NCI-H524 (cell line): Measurements from ENCODE around the gene TMEM40.
"Not testable (repeated sequence)": the region's sequence is repeated elsewhere in the genome, so short reads cannot be mapped to it uniquely, and the experiment has no call there.

Experiments
- DNase-seq, 2 experiments: peaks; one replicate each; lab custom pipeline; 2025; lab: John Stamatoyannopoulos, UW

The TMEM40 gene

DNA sequence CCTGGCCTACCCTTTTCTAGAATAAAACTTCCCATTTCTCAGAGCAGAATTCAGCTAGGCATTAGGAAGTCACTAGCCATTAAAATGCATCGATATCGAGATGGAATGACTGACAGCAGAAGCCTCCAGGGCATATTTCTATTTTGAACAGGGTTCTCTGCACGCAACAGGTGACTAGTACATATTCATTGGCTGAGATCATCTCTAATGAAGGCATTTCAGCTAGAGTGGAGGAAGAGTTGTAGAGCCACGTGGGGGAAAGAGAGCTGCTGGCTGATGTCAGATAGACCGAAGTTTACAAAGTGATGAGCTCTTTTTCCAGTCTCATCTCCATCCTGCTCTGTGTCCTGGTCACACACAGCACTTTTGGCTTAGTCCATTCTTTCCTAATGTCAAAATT is 7.5 kb downstream of the TMEM40 start:
- no peak for DNase-seq

GRCh38 chr3:12750658-12751071 is 8.4 kb downstream of the TMEM40 start:
- no peak for DNase-seq

GRCh38 chr3:12750223-12750622 is 8.8 kb downstream of the TMEM40 start:
- DNase-seq = peak in 1 of 2 experiments; percentile 34

DNA sequence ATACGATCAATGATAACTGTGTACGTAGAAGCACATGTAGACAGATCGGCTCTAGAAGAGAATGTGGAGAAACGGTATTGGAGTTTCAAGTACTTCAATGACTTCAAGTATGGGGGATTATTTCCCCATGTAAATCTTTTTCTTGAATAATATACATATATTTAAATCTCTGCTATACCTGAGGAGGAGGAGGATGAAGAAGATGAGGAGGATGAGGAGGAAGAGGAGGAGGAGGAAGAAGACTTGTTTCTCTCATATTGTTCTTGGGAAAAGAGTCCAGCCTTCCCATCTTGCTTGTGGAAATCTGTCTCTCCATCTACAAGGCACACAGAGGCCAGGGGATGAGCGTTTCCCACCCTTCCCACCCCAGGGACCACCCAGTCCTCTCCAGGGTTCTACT is 10.6 kb downstream of the TMEM40 start:
- DNase-seq = no peak

DNA sequence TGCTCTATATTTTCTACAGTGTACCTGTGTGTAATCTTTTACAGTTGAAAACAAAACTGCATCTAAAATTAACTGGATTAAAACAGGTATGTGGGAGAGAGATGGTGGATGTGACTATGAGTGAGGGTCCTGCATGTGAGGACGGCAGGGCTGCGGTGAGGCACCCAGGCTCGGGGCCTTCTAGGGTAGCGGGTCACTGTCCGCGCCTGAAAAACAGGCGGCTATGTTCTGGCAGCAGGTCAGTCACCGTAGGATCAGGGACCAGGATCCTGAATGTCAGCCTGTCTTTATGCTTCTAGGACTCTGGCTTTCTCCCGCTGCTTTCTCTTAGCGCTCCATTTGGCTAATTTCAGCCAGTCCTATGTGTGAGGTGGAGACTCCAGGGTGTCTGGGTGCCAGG is 12.6 kb downstream of the TMEM40 start:
- no peak for DNase-seq

GRCh38 chr3:12744326-12744725 is 14.7 kb downstream of the TMEM40 start:
- DNase-seq = no peak

GRCh38 chr3:12743583-12743982 is 15.5 kb downstream of the TMEM40 start:
- DNase-seq = no peak

- no peak for DNase-seq
Measured at GRCh38 chr3:12742330-12743107, 16.5 kb downstream of the TMEM40 start.

DNA sequence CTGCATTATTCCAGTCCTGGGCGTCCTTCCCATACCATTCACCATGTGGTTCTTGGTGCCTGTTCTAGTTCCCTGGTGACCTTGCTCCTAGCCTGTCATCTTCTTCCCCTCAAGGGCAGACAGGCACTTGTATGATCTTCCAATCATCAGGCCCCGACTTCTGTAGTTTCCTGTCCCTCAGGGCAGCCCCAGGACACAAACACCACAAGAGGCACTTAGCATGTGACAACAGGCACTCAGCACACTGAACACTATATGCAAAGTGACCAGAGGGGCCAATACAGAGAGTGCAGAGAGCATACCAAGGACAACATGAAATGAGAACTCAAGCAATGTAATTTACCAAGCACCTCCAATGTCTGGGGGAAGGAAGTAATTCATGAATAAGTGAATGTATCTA is 17.9 kb downstream of the TMEM40 start:
- no peak for DNase-seq

- no peak for DNase-seq
Measured at GRCh38 chr3:12737833-12738232, 21.2 kb downstream of the TMEM40 start.

DNA sequence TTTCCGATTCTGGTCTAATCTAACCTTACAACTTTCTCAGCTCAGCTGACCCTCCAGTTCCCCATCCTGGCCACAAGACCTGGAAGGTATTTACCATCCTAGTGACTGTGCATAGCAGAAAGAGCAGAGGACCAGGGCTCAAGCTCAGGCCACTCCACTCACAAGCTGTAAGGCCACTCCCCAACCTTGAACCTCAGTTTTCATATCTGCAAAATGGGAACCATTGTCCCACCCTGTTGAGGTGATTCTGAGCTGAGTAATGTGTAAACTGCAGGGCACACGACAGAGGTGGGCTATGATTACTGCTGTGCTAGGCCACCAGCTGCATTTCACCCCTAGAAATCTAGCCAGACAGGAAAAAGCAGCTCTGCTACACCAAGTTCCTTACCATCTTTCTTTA is 21.7 kb downstream of the TMEM40 start:
- no peak for DNase-seq

- no peak for DNase-seq
Measured at GRCh38 chr3:12734960-12735359, 24.1 kb downstream of the TMEM40 start.

GRCh38 chr3:12733566-12733965 is 25.5 kb downstream of the TMEM40 start:
- no peak for DNase-seq

DNA sequence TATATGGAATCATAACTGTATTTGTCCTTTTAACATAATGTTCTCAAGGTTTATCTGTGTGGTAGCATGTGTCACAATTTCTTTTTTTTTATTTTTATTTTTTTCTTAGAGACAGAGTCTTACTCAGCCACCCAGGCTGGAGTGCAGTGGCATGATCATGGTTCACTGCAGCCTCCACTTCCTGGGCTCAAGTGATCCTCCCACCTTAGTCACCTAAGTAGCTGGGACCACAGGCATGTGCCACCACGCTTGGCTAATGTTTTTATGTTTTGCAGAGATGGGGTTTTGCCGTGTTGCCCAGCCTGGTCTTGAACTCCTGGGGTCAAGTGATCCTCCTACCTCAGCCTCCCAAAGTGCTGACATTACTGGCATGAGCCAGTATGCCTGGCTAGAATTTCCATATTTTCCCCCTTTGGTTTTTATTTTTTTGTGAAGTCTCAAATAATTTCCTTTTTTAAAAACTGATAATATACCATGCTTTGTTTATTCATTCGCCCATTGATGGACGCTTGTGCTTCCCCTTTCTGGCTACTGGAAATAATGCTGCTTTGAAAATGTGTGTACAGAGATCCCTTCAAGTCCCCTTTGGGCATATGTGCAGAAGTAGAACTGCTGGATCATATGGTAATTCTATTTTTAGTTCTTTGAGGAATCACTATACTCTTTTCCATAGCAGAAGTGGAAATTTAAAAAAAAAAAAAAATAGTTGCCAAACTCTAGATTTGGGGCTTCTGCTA is 28.4 kb downstream of the TMEM40 start:
- no peak for DNase-seq

DNA sequence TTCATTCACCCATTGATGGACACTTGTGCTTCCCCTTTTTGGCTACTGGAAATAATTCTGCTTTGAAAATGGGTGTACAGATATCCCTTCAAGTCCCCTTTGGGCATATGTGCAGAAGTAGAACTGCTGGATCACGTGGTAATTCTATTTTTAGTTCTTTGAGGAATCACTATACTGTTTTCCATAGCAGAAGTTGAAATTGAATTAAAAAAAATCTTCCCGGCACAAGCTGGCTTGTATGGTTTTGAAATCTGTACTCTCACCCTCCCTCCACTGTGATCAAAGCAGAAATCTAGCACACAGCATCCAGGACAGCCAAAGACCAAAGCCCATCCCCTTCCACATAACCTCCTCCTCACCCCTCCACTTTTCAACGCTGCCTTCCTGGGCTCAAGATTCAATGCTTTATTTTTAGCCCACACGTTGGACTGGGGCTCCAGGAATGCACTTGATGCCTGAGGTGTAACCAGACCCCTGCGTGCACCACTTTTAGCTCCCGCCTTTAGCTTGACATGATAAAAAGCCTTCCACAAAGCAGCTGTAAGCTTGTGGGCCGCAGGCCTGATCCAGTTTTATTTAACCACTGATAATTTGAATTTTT is 29.9 kb downstream of the TMEM40 start:
- peak in 1 of 2 experiments; percentile 28 for DNase-seq

DNA sequence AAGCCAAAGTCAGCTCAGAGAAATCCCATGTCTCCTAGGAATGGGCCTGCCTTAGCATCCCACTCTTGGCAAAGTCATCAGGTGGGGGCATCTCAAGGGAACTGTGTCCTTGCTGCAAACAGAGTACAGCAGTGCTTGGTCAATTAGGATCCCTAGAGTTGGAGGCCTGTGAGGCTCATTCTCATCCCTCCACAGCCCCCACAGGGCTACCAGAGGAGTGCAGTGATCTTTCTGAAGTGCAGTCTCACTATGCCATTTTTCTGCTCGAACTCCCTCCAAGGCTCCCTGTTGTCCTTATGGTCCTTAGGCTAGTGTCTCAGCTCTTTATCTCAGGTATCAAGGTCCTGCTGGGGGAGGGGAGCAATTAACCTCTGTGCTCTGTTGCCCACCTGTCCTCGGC is 31.1 kb downstream of the TMEM40 start:
- no peak for DNase-seq

- no peak for DNase-seq
Measured at GRCh38 chr3:12727481-12727880, 31.6 kb downstream of the TMEM40 start.

DNA sequence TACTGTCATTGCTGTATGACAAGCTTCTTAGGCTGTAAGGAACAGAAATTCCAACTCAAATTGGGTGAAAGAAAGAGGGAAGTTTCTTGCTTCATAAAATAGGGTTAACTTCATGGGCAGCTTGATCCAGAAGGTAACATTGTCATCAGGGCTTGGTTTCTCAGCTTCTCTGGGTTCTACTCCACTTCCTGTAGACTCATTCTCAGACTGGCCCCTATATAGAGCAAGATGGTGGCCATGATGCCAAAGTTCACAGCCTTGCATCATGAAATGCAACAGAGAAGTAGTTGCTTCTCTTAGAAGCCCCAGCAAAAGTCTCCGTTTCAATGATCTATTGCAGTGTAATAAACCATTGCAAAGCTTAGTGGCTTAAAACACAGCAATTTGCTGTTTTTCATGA is 33.6 kb downstream of the TMEM40 start:
- no peak for DNase-seq

DNA sequence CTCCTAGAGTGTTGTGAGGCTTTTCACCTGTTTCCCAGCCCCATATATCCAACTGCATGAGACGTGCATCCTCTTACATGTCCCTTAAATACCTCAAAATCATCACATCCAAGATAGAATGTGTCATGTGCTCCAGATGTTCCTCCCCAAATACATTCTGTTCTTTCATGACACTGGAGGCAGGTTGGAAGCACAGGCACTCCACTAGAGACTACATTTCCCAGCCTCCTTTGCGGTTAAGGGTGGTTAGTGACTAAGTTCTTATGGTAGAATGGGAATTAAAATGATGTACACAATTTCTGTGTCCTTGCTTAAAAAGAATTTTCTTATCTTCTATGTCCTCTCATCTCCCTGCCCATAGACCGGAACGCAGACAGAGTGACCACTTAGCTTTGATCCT is 34.3 kb downstream of the TMEM40 start:
- no peak for DNase-seq

- DNase-seq = not testable (repeated sequence)
Measured at GRCh38 chr3:12723362-12723761, 35.7 kb downstream of the TMEM40 start.

GRCh38 chr3:12722226-12722625 is 36.8 kb downstream of the TMEM40 start:
- DNase-seq = no peak

- DNase-seq = peak; percentile 17 to 82
Measured at GRCh38 chr3:12719984-12720898, 38.8 kb downstream of the TMEM40 start.
